HG02678 (cell line): ENCODE data around the gene FAM110C.
"Not testable (repeated sequence)": the region's sequence is repeated elsewhere in the genome, so short reads cannot be mapped to it uniquely, and the experiment has no call there.

Experiments used
- ATAC-seq: cut with Tn5 transposase; IDR thresholded peaks from one replicate; pipeline ENCODE4 v1.9.1; 2021; ENCODE audit warnings: mild to moderate bottlenecking, moderate library complexity; ENCODE audit not compliant: unreplicated experiment

The FAM110C gene

GRCh38 chr2:46471-47345 is at the start of gene FAM110C:
Gene FAM110C (minus strand): TSS chr2:46505. CDS start chr2:46385, 120 bp downstream.
- no peak for ATAC-seq

GRCh38 chr2:92326-92725 is 46.0 kb upstream of the FAM110C start:
- no peak for ATAC-seq

GRCh38 chr2:90645-91312 is 44.5 kb upstream of the FAM110C start:
- ATAC-seq, result no peak

GRCh38 chr2:85761-86160 is 39.5 kb upstream of the FAM110C start:
- ATAC-seq, result no peak

- ATAC-seq, result no peak
These were observed 37.8 kb upstream of the FAM110C start for GRCh38 chr2:84121-84520.

GRCh38 chr2:80971-81736 is 34.8 kb upstream of the FAM110C start:
- no peak for ATAC-seq

GRCh38 chr2:80378-80777 is 34.1 kb upstream of the FAM110C start:
- ATAC-seq, result no peak

GRCh38 chr2:71309-72035 is 25.2 kb upstream of the FAM110C start:
- no peak for ATAC-seq

- no peak for ATAC-seq
These were observed 23.4 kb upstream of the FAM110C start for GRCh38 chr2:69366-70344.

- not testable (repeated sequence) for ATAC-seq
These were observed 22.3 kb upstream of the FAM110C start for GRCh38 chr2:68637-69036.

GRCh38 chr2:66853-67252 is 20.5 kb upstream of the FAM110C start:
- ATAC-seq, result no peak

GRCh38 chr2:65121-65520 is 18.8 kb upstream of the FAM110C start:
- no peak for ATAC-seq

GRCh38 chr2:55587-56448 is 9.5 kb upstream of the FAM110C start:
- ATAC-seq, result no peak

- no peak for ATAC-seq
These were observed 5.3 kb upstream of the FAM110C start for GRCh38 chr2:51613-52012.

GRCh38 chr2:47737-48136 is 1.4 kb upstream of the FAM110C start:
- ATAC-seq, result no peak

GRCh38 chr2:47346-47725 is 1.0 kb upstream of the FAM110C start:
- no peak for ATAC-seq

- ATAC-seq, result no peak
These were observed 204 bp downstream of the FAM110C start for GRCh38 chr2:46131-46470.

- no peak for ATAC-seq
These were observed 769 bp downstream of the FAM110C start for GRCh38 chr2:45342-46130.
